ENCODE measurements around the gene PPA1.
A peak's percentile ranks its signal among the peaks of the same experiment; 100 is the strongest.
"Not testable (repeated sequence)": the region's sequence is repeated elsewhere in the genome, so short reads cannot be mapped to it uniquely, and the experiment has no call there.

The PPA1 gene

DNA sequence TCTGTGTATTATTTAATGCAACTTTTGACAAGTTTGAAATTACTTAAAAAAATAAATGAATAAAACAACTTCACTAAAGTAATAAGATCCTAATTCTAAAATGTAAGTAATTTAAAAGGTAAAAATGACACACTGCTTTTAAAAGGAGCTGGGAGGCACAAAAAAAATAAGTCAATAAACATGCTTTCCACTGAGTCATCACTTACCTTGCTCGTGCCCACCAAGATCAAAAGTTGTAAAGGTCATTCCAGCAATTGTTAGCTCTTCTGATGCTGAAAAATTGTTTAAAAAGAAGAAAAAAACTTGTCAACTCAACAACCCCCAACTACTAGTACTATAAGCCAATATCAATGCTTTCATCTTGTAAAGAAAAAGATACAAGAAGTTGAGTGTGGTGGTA, 72.4 kb downstream of the PPA1 start:
- no peak for DNase-seq (ENCODE audit: low read depth)
- no peak overlapping the region for H3K4me3 ChIP-seq (ENCODE audit: control insufficient read depth, low read depth, low read length)
- TF ChIP-seq, protein P1, sequence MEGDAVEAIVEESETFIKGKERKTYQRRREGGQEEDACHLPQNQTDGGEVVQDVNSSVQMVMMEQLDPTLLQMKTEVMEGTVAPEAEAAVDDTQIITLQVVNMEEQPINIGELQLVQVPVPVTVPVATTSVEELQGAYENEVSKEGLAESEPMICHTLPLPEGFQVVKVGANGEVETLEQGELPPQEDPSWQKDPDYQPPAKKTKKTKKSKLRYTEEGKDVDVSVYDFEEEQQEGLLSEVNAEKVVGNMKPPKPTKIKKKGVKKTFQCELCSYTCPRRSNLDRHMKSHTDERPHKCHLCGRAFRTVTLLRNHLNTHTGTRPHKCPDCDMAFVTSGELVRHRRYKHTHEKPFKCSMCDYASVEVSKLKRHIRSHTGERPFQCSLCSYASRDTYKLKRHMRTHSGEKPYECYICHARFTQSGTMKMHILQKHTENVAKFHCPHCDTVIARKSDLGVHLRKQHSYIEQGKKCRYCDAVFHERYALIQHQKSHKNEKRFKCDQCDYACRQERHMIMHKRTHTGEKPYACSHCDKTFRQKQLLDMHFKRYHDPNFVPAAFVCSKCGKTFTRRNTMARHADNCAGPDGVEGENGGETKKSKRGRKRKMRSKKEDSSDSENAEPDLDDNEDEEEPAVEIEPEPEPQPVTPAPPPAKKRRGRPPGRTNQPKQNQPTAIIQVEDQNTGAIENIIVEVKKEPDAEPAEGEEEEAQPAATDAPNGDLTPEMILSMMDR (conservative IDR thresholded peaks at IDR 0.05; ENCODE audit: control insufficient read depth, insufficient read depth, low read depth, low read length), result no peak

DNA sequence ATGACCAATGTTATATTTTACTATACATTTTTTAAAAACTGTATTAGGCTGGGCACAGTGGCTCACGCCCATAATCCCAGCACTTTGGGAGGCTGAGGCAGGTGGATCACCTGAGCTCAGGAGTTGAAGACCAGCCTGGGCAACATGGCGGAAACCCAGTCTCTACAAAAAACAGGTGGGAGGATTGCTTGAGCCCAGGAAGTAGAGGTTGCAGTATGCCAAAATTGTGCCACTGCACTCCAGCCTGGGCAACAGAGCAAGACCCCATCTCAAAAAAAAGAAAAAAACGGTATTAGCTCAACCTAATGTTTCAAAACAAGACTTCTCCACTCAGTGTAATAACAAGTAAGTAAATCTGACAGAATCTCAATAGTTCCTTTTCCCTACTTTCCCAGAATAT, 73.9 kb downstream of the PPA1 start:
- not testable (repeated sequence) for H3K4me3 ChIP-seq (ENCODE audit: control insufficient read depth, low read depth, low read length); DNase-seq (ENCODE audit: low read depth)

DNA sequence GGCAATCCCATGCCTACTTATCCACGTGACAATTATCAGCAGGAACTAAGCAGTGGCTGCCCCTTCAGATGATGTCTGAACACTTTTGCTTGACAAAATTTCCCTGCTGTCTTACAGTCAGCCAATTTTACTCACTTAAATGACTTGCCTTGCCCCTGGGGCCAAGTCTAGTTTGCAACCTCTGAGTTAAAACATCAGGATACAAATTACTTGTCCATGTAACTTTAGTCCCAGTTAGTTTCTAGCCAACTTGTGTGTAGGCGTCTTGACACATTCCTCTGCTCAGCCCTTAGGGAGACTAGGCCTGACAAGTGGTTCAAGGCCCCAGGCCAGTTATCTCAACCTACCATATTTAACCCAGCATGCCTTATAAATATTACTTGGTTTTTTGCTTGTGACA, 75.1 kb downstream of the PPA1 start:
- DNase-seq (ENCODE audit: low read depth), result peak; percentile 69
- H3K4me3 ChIP-seq (ENCODE audit: control insufficient read depth, low read depth, low read length), result no peak overlapping the region
- TF ChIP-seq, protein P1 (conservative IDR thresholded peaks at IDR 0.05; ENCODE audit: control insufficient read depth, insufficient read depth, low read depth, low read length), result no peak

DNA sequence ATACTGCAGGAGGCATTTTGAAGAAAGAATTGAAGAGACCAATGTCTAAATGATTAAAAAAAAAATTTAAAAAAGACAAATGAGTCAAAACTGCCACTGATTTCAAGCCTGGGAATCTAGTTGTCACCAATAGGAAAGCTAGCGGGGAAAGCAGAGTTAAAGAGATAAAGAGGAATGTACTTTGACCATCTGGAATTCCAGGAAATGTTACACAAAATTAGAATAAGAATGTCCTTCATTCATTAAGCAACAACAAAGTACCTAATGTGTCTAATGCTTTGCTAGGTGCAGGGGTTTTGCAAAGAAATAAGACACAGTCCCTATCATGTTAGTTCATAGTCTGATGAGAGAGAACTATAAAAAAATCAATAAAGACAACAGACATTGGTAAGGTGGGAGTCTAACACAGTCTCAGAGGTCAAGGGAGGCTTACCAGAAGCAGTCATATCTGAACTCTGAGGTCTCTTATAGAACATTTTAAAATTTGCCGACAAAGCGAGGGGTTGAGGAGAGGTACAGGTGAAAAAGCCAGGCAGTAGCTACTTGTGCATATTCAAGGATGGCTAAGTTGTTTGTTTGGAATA, 77.9 kb downstream of the PPA1 start:
- H3K4me3 ChIP-seq (ENCODE audit: control insufficient read depth, low read depth, low read length), result no peak overlapping the region
- no peak for DNase-seq (ENCODE audit: low read depth)
- TF ChIP-seq, protein P1 (conservative IDR thresholded peaks at IDR 0.05; ENCODE audit: control insufficient read depth, insufficient read depth, low read depth, low read length), result no peak

Data from fibroblast of mammary gland (primary cell).